HepG2 (cell line): ENCODE data around the gene BCDIN3D. TPM values are rescaled to one million over a fixed set of nuclear protein-coding genes. Genes with fewer than 3 reads are reported as not detected.

Experiments used
- ATAC-seq: fragments of 200-7000 bp; cut with Tn5 transposase; 3 replicates; pipeline ENCODE4 v1.9.1; 2020; ENCODE audit warnings: mild to moderate bottlenecking, moderate library complexity
- BruUV-seq: library from RNA; stranded (reverse); fragments of 400-500 nt; replicated peaks from 2 replicates; lab custom pipeline; 2021; lab: Mats Ljungman, UMichigan
- CTCF ChIA-PET: fragments of 300-600 bp; formaldehyde crosslinking; extraction: SDS; loops from one replicate; lab custom pipeline; 2021; ENCODE audit warnings: low total read pairs, inconsistent platforms, low intra/inter-chr PET ratio; lab: Yijun Ruan, JAX
- POLR2A ChIA-PET: fragments of 350-600 bp; sonication (Branson Sonifier 250); formaldehyde crosslinking; loops from one replicate; lab custom pipeline; 2020; ENCODE audit warnings: antibody characterized with exemption, inconsistent platforms; lab: Yijun Ruan, JAX
- DNase-seq: peaks from one replicate; pipeline ENCODE4 v3.0.0-alpha.2; 2015; ENCODE audit warnings: low spot score
- FAIRE-seq: peaks from 3 replicates; lab custom pipeline; 2011; peaks lifted over from hg19 to GRCh38; lab: Jason Lieb, UNC
- H2AFZ ChIP-seq: one replicate; pipeline ENCODE4 v1.6.1; 2011; ENCODE audit warnings: low read length, inconsistent platforms
- H3K27ac ChIP-seq: fragments of 300-600 bp; 3 replicates; pipeline ENCODE4 v1.8.0; 2011; ENCODE audit warnings: mixed run types, mild to moderate bottlenecking, mixed read lengths, low read length, inconsistent platforms; ENCODE audit not compliant: insufficient read depth; ENCODE audit errors: extremely low read length
- H3K27me3 ChIP-seq, 2 experiments: fragments of 200-600 bp in 1 of 2; 2 replicates in 1 of 2; 3 replicates in 1 of 2; pipeline versions ENCODE4 v1.6.0 to v1.8.0; 2011; ENCODE audit warnings: low read length in 2 of 2, mild to moderate bottlenecking in 2 of 2, moderate library complexity in 2 of 2, inconsistent platforms in 1 of 2; ENCODE audit not compliant: insufficient read depth in 2 of 2, control insufficient read depth in 1 of 2
- H3K36me3 ChIP-seq, 2 experiments: fragments of 200-600 bp in 1 of 2; replicated peaks in 1 of 2; 2 replicates in 1 of 2; 3 replicates in 1 of 2; pipeline versions ENCODE4 v1.5.1 to v1.8.0; 2011; ENCODE audit warnings: low read length in 2 of 2, inconsistent platforms in 1 of 2; ENCODE audit not compliant: insufficient read depth in 2 of 2, control insufficient read depth in 1 of 2
- H3K4me1 ChIP-seq: 2 replicates; pipeline ENCODE4 v1.5.1; 2012; ENCODE audit warnings: low read length, inconsistent platforms; ENCODE audit not compliant: insufficient read depth
- H3K4me2 ChIP-seq: 2 replicates; pipeline ENCODE4 v1.6.0; 2011; ENCODE audit warnings: low read depth, low read length, inconsistent platforms
- H3K4me3 ChIP-seq, 3 experiments: fragments of 200-600 bp in 1 of 3; sonication (generic), shearing (Covaris generic) in 1 of 3; replicated peaks in 1 of 3; 2 replicates each; pipeline ENCODE4 v1.5.1; 2011 to 2016; ENCODE audit warnings: low read length in 3 of 3, inconsistent platforms in 2 of 3, low read depth in 2 of 3, mild to moderate bottlenecking in 2 of 3, control low read depth in 1 of 3, mixed read lengths in 1 of 3; ENCODE audit not compliant: insufficient read depth in 1 of 3
- H3K79me2 ChIP-seq: one replicate; pipeline ENCODE4 v1.6.1; 2011; ENCODE audit warnings: low read length, inconsistent platforms; ENCODE audit not compliant: insufficient read depth
- H3K9ac ChIP-seq: 2 replicates; pipeline ENCODE4 v1.6.0; 2011; ENCODE audit warnings: mild to moderate bottlenecking, low read depth, low read length, inconsistent platforms; ENCODE audit not compliant: insufficient read depth
- H3K9me3 ChIP-seq: 2 replicates; pipeline ENCODE4 v1.5.1; 2012; ENCODE audit warnings: mild to moderate bottlenecking, low read length
- H4K20me1 ChIP-seq: 2 replicates; pipeline ENCODE4 v1.6.0; 2011; ENCODE audit warnings: inconsistent platforms, mild to moderate bottlenecking, low read length, moderate library complexity; ENCODE audit not compliant: insufficient read depth
- ADNP ChIP-seq: sonication (generic); formaldehyde crosslinking; IDR thresholded peaks from 2 replicates; pipeline ENCODE4 v1.4.0; 2020; ENCODE audit warnings: missing genetic modification reagents
- CREB1 ChIP-seq, 2 experiments: fragments of 450-650 bp in 1 of 2; IDR thresholded peaks; 2 replicates each; pipeline ENCODE4 v1.6.1; 2016 to 2017; ENCODE audit warnings: control low read depth in 1 of 2, mild to moderate bottlenecking in 1 of 2, missing compliant biosample characterization in 1 of 2, missing genetic modification characterization in 1 of 2
- EZH2 ChIP-seq: conservative IDR thresholded peaks from 2 replicates; pipeline ENCODE4 v1.6.1; 2012; ENCODE audit warnings: mild to moderate bottlenecking, low read depth, low read length, moderate library complexity
- GTF2F1 ChIP-seq: fragments of 150-350 bp; IDR thresholded peaks from 2 replicates; pipeline ENCODE4 v1.6.1; 2014; ENCODE audit warnings: low read length
- NFYB ChIP-seq: sonication (generic); formaldehyde crosslinking; IDR thresholded peaks from 2 replicates; pipeline ENCODE4 v1.4.0; 2020; ENCODE audit warnings: missing genetic modification reagents
- TGIF2 ChIP-seq: IDR thresholded peaks from 2 replicates; pipeline ENCODE4 v1.6.1; 2016; ENCODE audit warnings: control low read depth, missing compliant biosample characterization
- THRA ChIP-seq: sonication (generic); formaldehyde crosslinking; IDR thresholded peaks from 2 replicates; pipeline ENCODE4 v1.4.0; 2020; ENCODE audit warnings: missing genetic modification reagents, borderline replicate concordance
- ZFP36L1 ChIP-seq: sonication (generic); formaldehyde crosslinking; IDR thresholded peaks from 2 replicates; pipeline ENCODE4 v1.8.0; 2022; ENCODE audit warnings: mild to moderate bottlenecking, missing genetic modification reagents, moderate library complexity
- ZNF180 ChIP-seq: sonication (generic); formaldehyde crosslinking; IDR thresholded peaks from 2 replicates; pipeline ENCODE4 v1.4.0; 2020; ENCODE audit warnings: low read depth, missing genetic modification reagents, borderline replicate concordance
- ZNF282 ChIP-seq: fragments of 450-650 bp; IDR thresholded peaks from 2 replicates; pipeline ENCODE4 v1.6.1; 2018; ENCODE audit not compliant: partially characterized antibody
- ZNF446 ChIP-seq: sonication (generic); formaldehyde crosslinking; IDR thresholded peaks from 2 replicates; pipeline ENCODE4 v1.5.0; 2020; ENCODE audit warnings: mild to moderate bottlenecking, missing genetic modification reagents
- ZNF563 ChIP-seq: sonication (generic); formaldehyde crosslinking; IDR thresholded peaks from 2 replicates; pipeline ENCODE4 v1.8.0; 2022; ENCODE audit warnings: mild to moderate bottlenecking, moderate library complexity, missing genetic modification reagents
- ZSCAN29 ChIP-seq: sonication (generic); formaldehyde crosslinking; conservative IDR thresholded peaks from 2 replicates; pipeline ENCODE4 v1.4.0; 2020; ENCODE audit warnings: mild to moderate bottlenecking, missing genetic modification reagents
- ZUFSP ChIP-seq: sonication (generic); formaldehyde crosslinking; IDR thresholded peaks from 2 replicates; pipeline ENCODE4 v1.9.0; 2021; ENCODE audit warnings: missing genetic modification reagents, mild to moderate bottlenecking, borderline replicate concordance
- WGBS: methylation state at CpG from one replicate; pipeline ENCODE4 v1.1.6; 2017; ENCODE audit warnings: low lambda C conversion rate; 5-methylcytosine and 5-hydroxymethylcytosine counted together
- in situ Hi-C: cut with HindIII; loops from 2 replicates; pipeline ENCODE4 v1.10.0; 2017; ENCODE audit warnings: low pct_unique_long_range_greater_than_20kb; ENCODE audit not compliant: extremely low pct_ligation_motif_present
- intact Hi-C: fragments of 100-400 bp; cut with micrococcal nuclease; formaldehyde crosslinking; loops from one replicate; pipeline ENCODE4 v1.10.0; 2022; ENCODE audit not compliant: unreplicated experiment
- polyA plus RNA-seq, 8 experiments: library from polyadenylated mRNA; depleted of rRNA in 3 of 8; stranded (reverse) in 7 of 8; unstranded in 1 of 8; fragments of >200 nt; fragmentation: Illumina TruSeq in 4 of 8; extraction: Trizol in 4 of 8; gene quantifications; 2 replicates each; pipeline versions ENCODE4 v1.2.1 to v1.2.3, GENCODE V29; 2011 to 2016; ENCODE audit warnings: low read depth in 4 of 8, missing spikeins in 1 of 8, mixed read lengths in 1 of 8; ENCODE audit not compliant: insufficient read depth in 1 of 8
- total RNA-seq, 5 experiments: library from RNA; depleted of rRNA; stranded (reverse); fragments of >200 nt; fragmentation: Illumina TruSeq; extraction: Trizol; gene quantifications; 2 replicates each; pipeline ENCODE4 v1.2.3, GENCODE V29; 2016; ENCODE audit warnings: low read depth in 1 of 5
- TF ChIP-seq, protein P1 (sequence below): sonication (generic); formaldehyde crosslinking; IDR thresholded peaks from 2 replicates; pipeline ENCODE4 v1.5.0; 2020; ENCODE audit warnings: missing genetic modification reagents, mild to moderate bottlenecking, borderline replicate concordance
- TF ChIP-seq, protein P2 (sequence below): sonication (generic); formaldehyde crosslinking; IDR thresholded peaks from 2 replicates; pipeline ENCODE4 v1.5.1; 2020; ENCODE audit warnings: mild to moderate bottlenecking, missing genetic modification reagents, borderline replicate concordance

The BCDIN3D gene
- total and polyA plus RNA-seq, 2 of the 13 experiments (the other 11 are each of a cell fraction or from before 2014, with no cell fraction given) = 2.2 to 2.5 TPM

- no peak overlapping the region for H3K4me3 ChIP-seq
- FAIRE-seq (no peak), DNase-seq (no peak), ATAC-seq (no peak)
- ChIA-PET POLR2A (no interaction called here), CTCF (no interaction called here)
- BruUV-seq = no TSS peak
- no peak overlapping the region for H3K27ac ChIP-seq
- no peaks in the 10 kb centered on the region for H3K36me3 ChIP-seq
- no peaks in the 10 kb centered on the region for H4K20me1 ChIP-seq
- H3K9me3 ChIP-seq = peaks cover 24% of the 10 kb centered on the region
- intact Hi-C loops = no loop called here
- H3K9ac ChIP-seq = no peak overlapping the region
- in situ Hi-C loops = no loop called here
- H3K79me2 ChIP-seq = no peaks in the 10 kb centered on the region
- TF ChIP-seq ZFP36L1 (CRISPR knock-in tag) = no peak
- no peak for TF ChIP-seq NFYB (CRISPR knock-in tag)
- TF ChIP-seq EZH2 = no peak
- TF ChIP-seq, protein P1, sequence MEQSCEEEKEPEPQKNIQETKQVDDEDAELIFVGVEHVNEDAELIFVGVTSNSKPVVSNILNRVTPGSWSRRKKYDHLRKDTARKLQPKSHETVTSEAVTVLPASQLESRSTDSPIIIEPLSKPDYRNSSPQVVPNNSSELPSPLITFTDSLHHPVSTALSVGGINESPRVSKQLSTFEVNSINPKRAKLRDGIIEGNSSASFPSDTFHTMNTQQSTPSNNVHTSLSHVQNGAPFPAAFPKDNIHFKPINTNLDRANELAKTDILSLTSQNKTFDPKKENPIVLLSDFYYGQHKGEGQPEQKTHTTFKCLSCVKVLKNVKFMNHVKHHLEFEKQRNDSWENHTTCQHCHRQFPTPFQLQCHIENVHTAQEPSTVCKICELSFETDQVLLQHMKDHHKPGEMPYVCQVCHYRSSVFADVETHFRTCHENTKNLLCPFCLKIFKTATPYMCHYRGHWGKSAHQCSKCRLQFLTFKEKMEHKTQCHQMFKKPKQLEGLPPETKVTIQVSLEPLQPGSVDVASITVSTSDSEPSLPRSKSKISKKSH (CRISPR knock-in tag) = no peak
- TF ChIP-seq THRA = no peak
- no peak for TF ChIP-seq GTF2F1
- no peak for TF ChIP-seq TGIF2 (CRISPR knock-in tag)
- TF ChIP-seq ZSCAN29 (CRISPR knock-in tag) = no peak
- no peak for TF ChIP-seq CREB1 (IDR thresholded peaks at IDR 0.05)
- no peak for TF ChIP-seq CREB1 (CRISPR knock-in tag; IDR thresholded peaks at IDR 0.05)
- no peak for TF ChIP-seq ADNP (CRISPR knock-in tag)
- no peak for TF ChIP-seq ZNF563 (CRISPR knock-in tag)
- TF ChIP-seq ZNF446 (CRISPR knock-in tag) = no peak
- no peak for TF ChIP-seq ZNF282
- TF ChIP-seq ZNF180 (CRISPR knock-in tag) = no peak
- TF ChIP-seq, protein P2, sequence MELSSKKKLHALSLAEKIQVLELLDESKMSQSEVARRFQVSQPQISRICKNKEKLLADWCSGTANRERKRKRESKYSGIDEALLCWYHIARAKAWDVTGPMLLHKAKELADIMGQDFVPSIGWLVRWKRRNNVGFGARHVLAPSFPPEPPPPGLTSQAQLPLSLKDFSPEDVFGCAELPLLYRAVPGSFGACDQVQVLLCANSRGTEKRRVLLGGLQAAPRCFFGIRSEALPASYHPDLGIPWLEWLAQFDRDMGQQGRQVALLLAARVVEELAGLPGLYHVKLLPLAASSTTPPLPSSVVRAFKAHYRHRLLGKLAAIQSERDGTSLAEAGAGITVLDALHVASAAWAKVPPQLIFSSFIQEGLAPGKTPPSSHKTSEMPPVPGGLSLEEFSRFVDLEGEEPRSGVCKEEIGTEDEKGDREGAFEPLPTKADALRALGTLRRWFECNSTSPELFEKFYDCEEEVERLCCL (CRISPR knock-in tag) = no peak
- no peak for TF ChIP-seq ZUFSP (CRISPR knock-in tag)
- TF ChIP-seq, all 625 proteins: peak for 0
- WGBS = 69% methylated on average over 9 of the region's 9 CpGs
- Histone ChIP-seq H3K4me1 (no peaks in the 10 kb centered on the region), H3K27me3 (peaks cover 0 to 16% of the 10 kb centered on the region in 2 experiments; a peak in 2 of 5 replicates), H3K4me2 (no peak overlapping the region), H2AFZ (no peak overlapping the region)
Measured at GRCh38 chr12:49875115-49875720, 32.3 kb upstream of the BCDIN3D start.
